ENCODE results near the gene DPP6.

DNA sequence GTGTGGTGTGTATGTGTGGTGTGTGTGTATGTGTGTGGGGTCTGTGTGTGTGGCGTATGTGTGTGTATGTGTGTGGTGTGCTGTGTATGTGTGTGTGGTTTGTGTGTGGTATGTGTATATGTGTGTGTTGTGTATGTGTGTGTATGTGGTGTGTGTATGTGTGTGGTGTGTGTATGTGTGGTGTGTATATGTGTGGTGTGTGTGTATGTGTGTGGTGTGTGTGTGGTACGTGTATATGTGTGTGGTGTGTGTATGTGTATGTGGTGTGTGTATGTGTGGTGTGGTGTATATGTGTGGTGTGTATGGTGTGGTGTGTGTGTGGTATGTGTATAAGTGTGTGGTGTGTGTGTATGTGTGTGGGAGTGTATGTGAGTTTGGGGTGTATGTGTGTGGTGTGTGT, 522.0 kb downstream of the DPP6 start:
- TF ChIP-seq, protein P1, sequence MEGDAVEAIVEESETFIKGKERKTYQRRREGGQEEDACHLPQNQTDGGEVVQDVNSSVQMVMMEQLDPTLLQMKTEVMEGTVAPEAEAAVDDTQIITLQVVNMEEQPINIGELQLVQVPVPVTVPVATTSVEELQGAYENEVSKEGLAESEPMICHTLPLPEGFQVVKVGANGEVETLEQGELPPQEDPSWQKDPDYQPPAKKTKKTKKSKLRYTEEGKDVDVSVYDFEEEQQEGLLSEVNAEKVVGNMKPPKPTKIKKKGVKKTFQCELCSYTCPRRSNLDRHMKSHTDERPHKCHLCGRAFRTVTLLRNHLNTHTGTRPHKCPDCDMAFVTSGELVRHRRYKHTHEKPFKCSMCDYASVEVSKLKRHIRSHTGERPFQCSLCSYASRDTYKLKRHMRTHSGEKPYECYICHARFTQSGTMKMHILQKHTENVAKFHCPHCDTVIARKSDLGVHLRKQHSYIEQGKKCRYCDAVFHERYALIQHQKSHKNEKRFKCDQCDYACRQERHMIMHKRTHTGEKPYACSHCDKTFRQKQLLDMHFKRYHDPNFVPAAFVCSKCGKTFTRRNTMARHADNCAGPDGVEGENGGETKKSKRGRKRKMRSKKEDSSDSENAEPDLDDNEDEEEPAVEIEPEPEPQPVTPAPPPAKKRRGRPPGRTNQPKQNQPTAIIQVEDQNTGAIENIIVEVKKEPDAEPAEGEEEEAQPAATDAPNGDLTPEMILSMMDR (IDR thresholded peaks at IDR 0.05; ENCODE audit: poor library complexity), result no peak
- TF ChIP-seq EZH2phosphoT487 (IDR thresholded peaks at IDR 0.05; ENCODE audit: low read depth, severe bottlenecking, unreplicated experiment), result no peak
